ENCODE results near the gene OPA1.

- no peak for TF ChIP-seq CTCF (IDR thresholded peaks at IDR 0.05; ENCODE audit: low read depth, low read length, poor library complexity, severe bottlenecking)
- TF ChIP-seq EZH2phosphoT487 (IDR thresholded peaks at IDR 0.05; ENCODE audit: borderline replicate concordance, low read length), result no peak
These were observed 57.6 kb downstream of the OPA1 start for GRCh38 chr3:193650585-193650984.

All from DOHH2 (cell line).